Measurements from ENCODE around the gene CACNA2D3. TPM values are rescaled to one million over a fixed set of nuclear protein-coding genes. Genes with fewer than 3 reads are reported as not detected.

CACNA2D3 gene
- total RNA-seq, 2 experiments from 2014 or later = not detected

GRCh38 chr3:54223063-54223462 lies 100.7 kb downstream of the CACNA2D3 start:
- H3K27ac ChIP-seq (ENCODE audit: low read depth, low read length, poor library complexity, severe bottlenecking) = no peak overlapping the region
- TF ChIP-seq EZH2phosphoT487 (IDR thresholded peaks at IDR 0.05; ENCODE audit: borderline replicate concordance, low read depth, low read length) (no peak), CTCF (conservative IDR thresholded peaks at IDR 0.05; ENCODE audit: low read length) (no peak)
- no TSS peak for BruUV-seq (replicated peaks)
- H3K4me2 ChIP-seq (ENCODE audit: low read length) = no peak overlapping the region
- ChIA-PET CTCF (ENCODE audit: unreplicated experiment) (no interaction called here), POLR2A (no interaction called here)
- H3K4me3 ChIP-seq (ENCODE audit: low read depth, low read length, poor library complexity, severe bottlenecking) = no peak overlapping the region
- H3K9me3 ChIP-seq (ENCODE audit: low read length) = no peaks in the 10 kb centered on the region
- no peaks in the 10 kb centered on the region for H3K79me2 ChIP-seq (ENCODE audit: insufficient read depth, low read depth, low read length)
- no peak for DNase-seq (ENCODE audit: low spot score)
- intact Hi-C loops (cut with micrococcal nuclease; ENCODE audit: unreplicated experiment) = no loop called here
- no peaks in the 10 kb centered on the region for H4K20me1 ChIP-seq (ENCODE audit: insufficient read depth, low read length)
- H2AFZ ChIP-seq (ENCODE audit: low read length) = no peak overlapping the region
- H3K36me3 ChIP-seq (ENCODE audit: insufficient read depth, low read length) = no peaks in the 10 kb centered on the region
- no peaks in the 10 kb centered on the region for H3K9me2 ChIP-seq (ENCODE audit: insufficient read depth, low read length)
- H3K4me1 ChIP-seq (ENCODE audit: insufficient read depth, low read length, poor library complexity, severe bottlenecking) = no peaks in the 10 kb centered on the region

- POLR2A ChIA-PET = interaction anchor here (0.6 kb wide), 1 partner anchor 53 kb away, joined by 3 read pairs; no protein-coding TSS in a partner anchor
- H3K4me3 ChIP-seq (ENCODE audit: low read depth, low read length, poor library complexity, severe bottlenecking) = no peak overlapping the region
- no peak overlapping the region for H3K27ac ChIP-seq (ENCODE audit: low read depth, low read length, poor library complexity, severe bottlenecking)
- H3K4me2 ChIP-seq (ENCODE audit: low read length) = no peak overlapping the region
- no peaks in the 10 kb centered on the region for H3K9me3 ChIP-seq (ENCODE audit: low read length)
- no peaks in the 10 kb centered on the region for H3K79me2 ChIP-seq (ENCODE audit: insufficient read depth, low read depth, low read length)
- CTCF ChIA-PET (ENCODE audit: unreplicated experiment) = no interaction called here
- TF ChIP-seq CTCF (conservative IDR thresholded peaks at IDR 0.05; ENCODE audit: low read length) = no peak
- no peak for TF ChIP-seq EZH2phosphoT487 (IDR thresholded peaks at IDR 0.05; ENCODE audit: borderline replicate concordance, low read depth, low read length)
- no TSS peak for BruUV-seq (replicated peaks)
- H3K36me3 ChIP-seq (ENCODE audit: insufficient read depth, low read length) = no peaks in the 10 kb centered on the region
- no peaks in the 10 kb centered on the region for H3K4me1 ChIP-seq (ENCODE audit: insufficient read depth, low read length, poor library complexity, severe bottlenecking)
- H3K9me2 ChIP-seq (ENCODE audit: insufficient read depth, low read length) = no peaks in the 10 kb centered on the region
- no peak for DNase-seq (ENCODE audit: low spot score)
- no peaks in the 10 kb centered on the region for H4K20me1 ChIP-seq (ENCODE audit: insufficient read depth, low read length)
- H2AFZ ChIP-seq (ENCODE audit: low read length) = no peak overlapping the region
- intact Hi-C loops (cut with micrococcal nuclease; ENCODE audit: unreplicated experiment) = no loop called here
Measured at GRCh38 chr3:54225841-54226528, 103.6 kb downstream of the CACNA2D3 start.

GRCh38 chr3:54228806-54229205 lies 106.5 kb downstream of the CACNA2D3 start:
- no TSS peak for BruUV-seq (replicated peaks)
- Histone ChIP-seq H2AFZ (ENCODE audit: low read length) (no peak overlapping the region), H3K9me2 (ENCODE audit: insufficient read depth, low read length) (no peaks in the 10 kb centered on the region), H3K9me3 (ENCODE audit: low read length) (no peaks in the 10 kb centered on the region), H3K27ac (ENCODE audit: low read depth, low read length, poor library complexity, severe bottlenecking) (no peak overlapping the region), H4K20me1 (ENCODE audit: insufficient read depth, low read length) (no peaks in the 10 kb centered on the region), H3K4me3 (ENCODE audit: low read depth, low read length, poor library complexity, severe bottlenecking) (no peak overlapping the region), H3K4me1 (ENCODE audit: insufficient read depth, low read length, poor library complexity, severe bottlenecking) (no peaks in the 10 kb centered on the region), H3K36me3 (ENCODE audit: insufficient read depth, low read length) (no peaks in the 10 kb centered on the region), H3K4me2 (ENCODE audit: low read length) (no peak overlapping the region), H3K79me2 (ENCODE audit: insufficient read depth, low read depth, low read length) (no peaks in the 10 kb centered on the region)
- intact Hi-C loops (cut with micrococcal nuclease; ENCODE audit: unreplicated experiment) = no loop called here
- no peak for TF ChIP-seq EZH2phosphoT487 (IDR thresholded peaks at IDR 0.05; ENCODE audit: borderline replicate concordance, low read depth, low read length)
- no peak for TF ChIP-seq CTCF (conservative IDR thresholded peaks at IDR 0.05; ENCODE audit: low read length)
- DNase-seq (ENCODE audit: low spot score) = no peak
- ChIA-PET CTCF (ENCODE audit: unreplicated experiment) (no interaction called here), POLR2A (no interaction called here)
